ENCODE results near the gene NMRK2.
"Not testable (repeated sequence)": the region's sequence is repeated elsewhere in the genome, so short reads cannot be mapped to it uniquely, and the experiment has no call there.

NMRK2 gene

DNA sequence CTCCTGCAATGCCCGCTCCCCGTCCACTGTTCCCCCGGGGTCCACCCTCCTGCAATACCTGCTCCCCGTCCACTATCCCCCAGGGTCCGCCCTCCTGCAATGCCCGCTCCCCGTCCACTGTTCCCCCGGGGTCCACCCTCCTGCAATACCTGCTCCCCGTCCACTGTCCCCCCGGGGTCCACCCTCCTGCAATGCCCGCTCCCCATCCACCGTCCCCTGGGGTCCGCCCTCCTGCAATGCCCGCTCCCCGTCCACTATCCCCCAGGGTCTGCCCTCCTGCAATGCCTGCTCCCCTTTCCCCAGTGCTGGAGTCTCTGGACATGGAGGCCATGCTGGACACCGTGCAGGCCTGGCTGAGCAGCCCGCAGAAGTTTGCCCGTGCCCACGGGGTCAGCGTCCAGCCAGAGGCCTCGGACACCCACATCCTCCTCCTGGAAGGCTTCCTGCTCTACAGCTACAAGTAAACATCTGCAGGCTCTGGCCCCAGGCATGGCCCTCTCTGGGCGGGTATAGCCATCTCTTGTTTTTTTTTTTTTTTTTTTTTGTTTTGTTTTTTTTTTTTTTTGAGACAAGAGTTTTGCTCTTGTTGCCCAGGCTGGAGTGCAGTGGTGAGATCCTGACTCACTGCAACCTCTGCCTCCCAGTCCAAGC is 5.6 kb downstream of the NMRK2 start:
- DNase-seq, result not testable (repeated sequence)

DNA sequence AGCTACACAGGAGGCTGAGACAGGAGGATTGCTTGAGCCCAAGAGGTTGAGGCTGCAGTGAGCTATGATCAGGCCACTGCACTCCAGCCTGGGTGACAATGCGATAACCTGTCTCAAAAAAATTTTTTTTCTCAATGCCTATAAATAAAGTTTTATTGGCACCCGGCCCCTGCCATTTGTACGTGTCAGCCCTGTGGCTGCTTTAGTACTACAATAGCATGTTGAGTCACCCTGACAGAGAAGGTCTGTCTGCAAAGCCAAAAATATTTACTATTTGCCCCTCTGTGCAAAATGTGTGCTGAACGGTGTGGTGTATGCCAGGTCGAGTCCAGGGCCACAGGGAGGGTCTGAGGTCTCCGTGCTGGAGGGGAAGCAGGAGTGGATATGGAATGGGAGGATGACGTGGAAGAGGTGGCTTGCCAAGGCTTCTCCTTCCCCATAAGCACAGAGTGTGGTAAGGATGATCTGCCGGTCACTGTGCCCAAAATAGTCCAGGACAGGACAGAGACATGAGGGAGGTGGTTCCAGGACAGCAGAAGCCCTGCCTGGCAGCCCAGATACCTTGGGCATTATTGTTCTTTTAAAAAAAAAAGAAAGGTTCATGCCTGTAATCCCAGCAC is 10.0 kb downstream of the NMRK2 start:
- no peak for DNase-seq

DNA sequence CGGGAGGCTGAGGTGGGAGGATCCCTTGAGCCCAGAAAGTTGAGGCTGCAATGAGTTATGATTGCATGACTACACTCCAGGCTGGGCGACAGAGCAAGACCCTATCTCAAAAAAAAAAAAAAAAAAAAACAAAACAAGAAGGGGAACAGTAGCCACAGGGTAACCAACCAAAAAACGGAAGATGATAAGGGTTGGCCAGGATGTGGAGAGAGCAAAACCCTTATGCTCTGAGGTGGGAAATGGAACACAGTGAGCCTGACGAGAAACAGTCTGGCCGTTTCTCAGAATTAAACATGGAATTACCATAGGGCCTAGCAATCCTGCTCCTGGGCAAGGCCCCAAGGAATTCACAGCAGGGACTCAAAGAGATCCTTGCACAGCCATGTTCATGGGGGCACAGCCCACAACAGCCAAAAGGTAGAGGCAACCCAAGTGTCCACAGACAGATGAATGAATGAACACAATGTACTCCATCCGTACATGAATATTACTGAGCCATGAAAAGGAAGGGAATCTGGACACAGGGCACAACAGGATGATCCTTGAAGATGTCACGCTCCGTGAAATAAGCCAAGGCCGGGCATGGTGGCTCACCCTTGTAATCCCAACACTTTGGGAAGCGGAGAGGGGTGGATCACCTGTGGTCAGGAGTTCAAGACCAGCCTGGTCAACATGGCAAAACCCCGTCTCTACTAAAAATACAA is 11.3 kb downstream of the NMRK2 start:
- no peak for DNase-seq

DNA sequence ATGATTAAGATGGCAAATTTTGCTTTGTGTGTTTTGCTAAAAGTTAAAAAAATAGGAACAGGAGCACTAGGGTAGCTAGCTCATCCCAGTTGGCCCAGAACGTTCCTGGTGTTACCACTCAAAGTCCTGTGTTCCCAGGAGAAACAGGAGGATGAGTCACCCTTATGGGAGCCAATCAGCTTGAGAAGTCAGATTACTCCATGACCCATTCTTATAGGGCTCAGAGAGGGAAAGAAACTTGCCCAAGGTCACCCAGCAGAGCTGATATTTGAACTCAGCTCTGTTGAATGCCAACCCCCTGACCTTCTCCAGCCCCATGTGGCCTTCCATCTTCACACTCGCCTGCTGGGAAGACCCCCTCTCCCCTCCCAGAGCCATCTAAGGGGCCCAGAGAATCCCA is 13.0 kb downstream of the NMRK2 start:
- no peak for DNase-seq

DNA sequence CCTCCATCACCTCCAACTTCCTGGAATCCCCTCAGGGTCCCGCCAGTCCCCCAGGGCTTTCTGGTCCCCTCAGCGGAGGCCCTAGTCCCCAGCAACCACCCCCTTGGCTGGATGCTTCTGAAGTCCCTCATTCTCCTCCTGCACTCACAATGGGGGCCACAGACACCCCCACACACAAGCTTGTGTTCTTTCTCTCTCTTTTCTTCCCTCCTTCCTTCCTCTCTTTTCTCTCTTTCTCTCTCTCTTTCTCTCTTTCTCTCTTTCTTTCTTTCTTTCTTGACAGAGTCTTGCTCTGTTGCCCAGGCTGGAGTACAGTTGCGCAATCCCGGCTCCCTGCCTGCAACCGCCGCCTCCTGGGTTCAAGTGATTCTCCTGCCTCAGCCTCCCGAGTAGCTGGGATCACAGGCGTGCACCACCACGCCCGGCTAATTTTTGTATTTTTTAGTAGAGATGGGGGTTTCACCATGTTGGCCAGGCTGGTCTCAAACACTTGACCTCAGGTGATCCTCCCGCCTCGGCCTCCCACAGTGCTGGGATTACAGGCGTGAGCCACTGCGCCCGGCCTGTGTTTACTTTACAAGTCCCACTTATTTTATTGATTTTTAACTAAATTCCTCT is 14.6 kb downstream of the NMRK2 start:
- DNase-seq, result not testable (repeated sequence)

DNA sequence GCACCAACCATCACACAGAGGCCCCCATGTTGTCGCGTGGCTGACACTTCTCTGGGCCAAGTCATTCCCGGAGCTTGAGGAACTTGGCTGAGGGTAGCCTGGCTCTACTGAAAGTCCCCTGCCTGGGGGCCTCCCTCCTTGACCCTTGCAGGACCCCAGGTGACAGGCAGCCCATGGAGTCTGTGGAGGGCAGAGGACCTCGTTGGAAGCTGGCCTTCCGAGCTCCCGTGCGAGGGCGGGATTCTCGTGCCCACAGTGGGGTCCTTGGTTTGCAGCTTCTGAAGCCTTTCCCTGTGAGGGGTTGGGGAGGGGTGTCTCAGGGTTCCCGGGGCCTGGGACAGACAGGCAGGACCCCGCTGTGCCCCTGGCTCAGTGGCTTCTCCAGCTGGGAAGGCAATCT is 16.4 kb downstream of the NMRK2 start:
- DNase-seq, result no peak

DNA sequence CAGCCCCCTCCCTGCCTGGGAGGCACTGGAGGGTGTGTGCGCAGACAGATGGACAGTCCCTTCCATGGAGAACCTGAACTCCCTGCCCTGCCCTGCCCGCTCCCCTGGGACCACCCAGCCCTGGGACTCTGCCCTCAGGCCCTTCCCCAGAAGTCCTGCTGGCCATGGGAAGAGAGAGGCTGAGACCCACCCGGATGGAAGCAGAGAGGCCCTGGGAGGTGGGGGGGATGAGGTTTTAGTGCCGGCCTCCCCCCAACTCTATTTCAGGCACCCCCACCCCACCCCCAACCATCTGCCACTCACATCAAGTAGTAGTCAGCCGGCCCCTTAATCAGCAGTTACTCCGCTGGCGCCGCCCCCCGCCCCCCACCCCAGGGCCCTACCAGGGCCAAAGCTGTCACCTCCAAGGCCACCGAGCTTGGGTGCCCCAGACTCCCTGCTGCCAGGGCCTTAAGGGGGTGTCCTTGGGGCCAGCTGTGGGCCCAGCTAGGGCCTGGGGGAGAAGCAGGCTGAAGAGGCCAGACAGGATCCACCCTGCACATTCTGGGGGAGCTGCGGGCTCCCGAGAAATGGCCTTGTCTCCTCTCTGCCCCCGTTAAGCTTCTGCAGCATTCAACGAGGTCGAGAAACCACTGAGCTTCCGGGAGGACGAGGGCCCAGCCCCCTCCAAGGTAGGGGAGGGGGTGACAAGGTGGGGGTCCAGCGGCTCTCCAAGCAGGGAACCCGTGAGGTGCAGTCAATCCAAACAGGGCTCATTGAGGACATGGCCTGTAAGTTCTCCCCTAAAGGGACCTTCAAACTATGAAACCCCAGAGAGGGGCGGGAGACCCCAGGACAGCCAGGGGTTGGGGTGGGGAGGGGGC is 17.4 kb downstream of the NMRK2 start:
- DNase-seq, result no peak

DNA sequence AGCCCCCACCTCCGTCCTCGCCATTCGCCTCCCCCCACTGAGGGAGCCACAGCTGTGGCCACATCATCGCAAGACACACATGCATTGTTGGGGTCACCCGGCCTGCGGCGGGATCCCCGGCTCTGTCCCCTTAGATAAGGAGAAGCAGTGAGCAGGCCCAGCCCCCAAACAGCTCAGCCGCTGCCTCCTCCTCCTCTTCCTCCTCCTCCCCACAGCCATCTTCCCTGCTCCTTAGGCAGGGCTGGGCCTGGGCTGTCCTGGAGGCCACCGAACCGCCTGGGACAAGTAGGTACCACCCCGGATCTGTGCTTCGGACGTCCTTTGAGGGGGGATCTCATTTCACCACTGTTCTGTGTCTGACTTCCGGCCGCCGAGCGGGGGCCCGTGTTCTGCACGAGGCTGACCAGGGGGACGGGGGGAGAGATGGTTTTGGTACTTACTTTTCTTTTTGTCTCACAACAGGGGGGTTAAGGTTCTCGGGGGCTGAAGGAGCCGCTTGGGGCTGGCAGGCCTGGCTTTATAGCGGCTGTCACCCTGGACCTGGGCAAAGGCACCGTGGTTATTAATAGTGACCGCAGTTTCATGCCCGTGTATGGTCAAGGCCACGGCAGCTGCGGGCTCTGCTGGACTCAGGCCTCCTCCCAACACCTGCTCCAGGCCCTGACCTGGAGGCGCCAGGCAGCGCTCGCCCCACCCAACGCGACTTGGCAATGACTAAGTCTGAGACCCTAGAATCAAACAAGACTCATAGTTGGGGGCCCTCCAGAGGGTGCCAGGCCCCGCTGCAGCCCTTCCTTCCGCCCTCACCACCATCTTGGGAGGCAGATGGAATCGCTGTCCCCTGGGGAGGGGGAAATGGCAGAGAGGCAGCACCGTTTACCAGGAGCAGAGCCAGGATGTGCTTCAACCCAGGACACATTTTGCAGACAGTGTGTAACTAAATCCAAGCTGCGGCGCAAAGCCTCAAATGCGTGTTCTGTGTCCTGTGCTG is 18.3 kb downstream of the NMRK2 start:
- no peak for DNase-seq

DNA sequence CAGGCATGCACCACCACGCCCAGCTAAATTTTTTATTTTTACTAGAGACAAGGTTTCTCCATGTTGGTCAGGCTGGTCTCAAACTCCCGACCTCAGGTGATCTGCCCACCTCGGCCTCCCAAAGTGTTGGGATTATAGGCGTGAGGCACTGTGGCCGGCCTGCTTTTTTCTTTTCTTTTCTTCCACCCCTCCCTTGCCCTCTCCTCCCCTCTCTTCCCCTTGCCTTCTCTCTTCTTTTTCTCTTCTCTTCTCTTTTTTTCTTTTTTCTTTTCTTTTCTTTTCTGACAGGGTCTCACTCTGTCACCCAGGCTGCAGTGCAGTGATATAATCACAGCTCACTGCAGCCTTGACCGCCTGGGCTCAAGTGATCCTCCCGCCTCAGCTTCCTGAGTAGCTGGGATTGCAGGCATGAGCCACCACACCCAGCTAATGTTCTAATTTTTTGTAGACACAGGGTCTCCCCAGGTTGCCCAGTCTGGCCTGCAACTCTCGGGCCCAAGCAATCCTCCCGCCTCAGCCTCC is 19.9 kb downstream of the NMRK2 start:
- not testable (repeated sequence) for DNase-seq

DNA sequence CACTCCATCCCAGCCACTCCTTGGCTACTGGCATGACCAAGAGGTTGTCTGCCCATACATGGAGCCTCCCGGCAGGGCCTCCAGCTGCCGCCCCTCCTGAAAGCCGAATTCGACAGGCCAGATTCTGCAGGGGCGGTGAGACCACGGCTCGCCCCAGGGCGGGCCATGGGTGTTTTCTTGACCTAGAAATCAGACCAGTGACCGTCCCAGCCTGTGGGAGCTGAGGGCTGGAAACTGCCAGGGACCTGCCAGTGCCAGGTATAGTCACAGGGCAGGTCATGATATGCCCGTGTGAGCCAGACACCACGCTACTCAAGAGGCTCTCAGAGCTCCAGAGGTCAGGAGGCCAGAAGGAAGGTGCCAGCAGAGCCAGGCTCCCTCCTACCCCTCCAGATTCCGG is 21.2 kb downstream of the NMRK2 start:
- no peak for DNase-seq

DNA sequence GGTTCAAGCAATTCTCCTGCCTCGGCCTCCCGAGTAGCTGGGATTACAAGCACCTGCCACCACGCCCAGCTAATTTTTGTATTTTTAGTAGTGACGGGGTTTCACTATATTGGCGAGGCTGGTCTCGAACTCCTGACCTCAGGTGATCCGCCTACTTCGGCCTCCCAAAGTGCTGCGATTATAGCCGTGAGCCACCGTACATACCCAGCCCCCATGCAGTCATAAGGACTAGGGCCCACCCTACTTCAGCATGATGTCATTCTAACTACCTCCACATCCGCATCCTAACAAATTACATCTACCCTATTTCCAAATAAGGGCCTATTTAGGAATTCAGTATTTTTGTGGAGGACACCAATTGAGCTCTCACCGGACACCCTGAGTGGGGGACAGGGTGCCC is 22.4 kb downstream of the NMRK2 start:
- not testable (repeated sequence) for DNase-seq

DNA sequence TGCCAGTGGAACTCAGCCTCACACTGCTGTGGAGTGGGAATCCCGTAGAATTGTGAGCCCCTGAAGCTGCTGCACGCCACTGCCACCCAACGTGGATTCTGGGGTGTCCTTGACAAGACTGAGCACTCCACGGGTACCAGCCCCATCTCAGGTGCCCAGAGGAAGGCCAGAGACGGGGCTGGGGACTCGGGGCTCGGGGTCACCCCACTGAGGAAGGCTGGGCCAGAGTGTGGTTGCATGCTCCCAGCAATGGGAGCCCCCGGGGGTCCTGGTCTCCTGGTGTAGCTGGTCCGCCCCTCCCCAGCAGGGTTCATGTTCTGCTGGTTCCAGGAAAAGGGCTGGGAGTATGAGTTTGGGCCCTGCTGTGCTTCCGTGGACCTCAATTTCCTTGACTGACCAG is 22.8 kb downstream of the NMRK2 start:
- DNase-seq, result no peak

DNA sequence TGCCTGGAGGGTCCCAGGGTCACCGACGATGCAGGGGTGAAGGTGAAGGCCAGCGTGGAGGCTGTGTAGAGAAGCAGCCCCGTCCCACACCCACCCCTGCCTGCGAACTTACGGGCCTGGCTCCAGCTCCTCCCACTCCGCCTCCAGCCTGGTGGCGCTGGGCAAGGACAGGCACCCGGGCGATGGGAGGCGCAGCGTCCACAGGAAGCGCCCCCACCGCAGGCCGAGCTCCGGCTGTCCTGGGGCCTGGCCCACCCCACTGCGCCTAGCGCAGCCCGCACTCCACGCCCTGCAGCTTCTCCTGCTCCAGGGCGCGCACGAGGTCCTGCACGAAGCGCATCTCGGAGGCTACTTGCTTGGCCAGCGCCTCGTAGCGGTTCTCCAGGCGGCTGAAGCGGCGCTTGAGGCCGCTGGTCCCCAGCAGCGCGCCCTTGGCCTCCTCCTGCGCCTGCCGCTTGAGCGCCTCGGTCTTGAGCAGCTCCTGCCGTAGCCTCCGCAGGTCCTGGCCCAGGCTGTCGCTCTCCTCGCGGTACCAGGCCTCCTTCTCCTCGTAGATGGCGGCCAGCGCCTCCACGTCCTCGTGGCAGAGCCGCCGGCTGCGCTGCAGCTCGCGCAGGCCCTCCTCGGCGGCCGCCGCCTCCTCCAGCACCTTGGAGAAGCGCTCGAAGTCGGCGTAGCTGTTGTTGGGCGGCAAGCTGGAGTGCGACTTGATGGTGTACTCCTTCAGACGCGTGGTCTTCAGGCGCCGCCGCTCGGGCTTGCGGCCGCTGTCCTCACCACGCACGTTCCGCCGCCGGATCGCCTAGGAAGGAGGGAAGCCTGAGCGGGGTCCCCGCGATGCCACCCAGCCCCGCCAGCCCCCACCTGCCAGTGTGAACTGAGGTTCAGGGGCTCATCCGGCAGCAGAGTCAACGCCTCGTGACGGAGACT is 26.2 kb downstream of the NMRK2 start:
- no peak for DNase-seq

DNA sequence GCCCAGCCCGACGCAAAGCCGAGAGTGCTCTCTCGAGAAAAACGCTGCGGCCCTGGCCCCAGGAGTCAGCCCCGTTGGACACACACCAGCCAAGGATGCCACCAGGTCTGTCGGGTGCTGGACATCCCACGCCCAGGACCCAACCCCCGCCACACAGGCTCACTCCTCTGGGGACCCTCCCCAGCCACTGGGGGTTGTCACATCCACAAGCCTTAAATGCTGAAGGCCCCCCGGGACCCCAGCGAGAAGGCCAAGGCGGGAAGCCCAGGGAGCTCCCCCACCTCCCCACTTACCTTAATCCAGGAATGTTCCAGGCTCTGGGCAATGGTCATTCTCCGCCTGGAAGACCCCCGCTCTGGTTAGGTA is 26.9 kb downstream of the NMRK2 start:
- DNase-seq, result no peak

DNA sequence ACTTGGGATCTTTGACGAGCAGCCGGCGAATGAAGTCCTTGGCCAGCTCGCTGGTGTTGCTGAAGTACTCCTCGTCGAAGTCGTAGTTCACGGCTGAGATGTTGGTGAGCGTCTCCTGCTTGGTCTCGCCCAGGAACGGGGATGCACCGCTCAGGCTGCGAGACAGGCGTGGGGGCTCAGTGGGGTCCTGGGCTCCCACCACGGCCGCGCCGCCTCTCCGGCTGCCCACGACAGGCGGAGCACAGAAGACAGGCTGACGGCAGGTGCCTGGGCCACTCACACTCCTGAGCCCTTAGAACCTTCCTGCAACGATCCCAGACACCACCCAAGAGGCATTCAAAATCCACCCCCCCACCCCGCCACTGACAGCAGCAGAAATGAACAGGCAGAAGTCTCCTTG is 28.1 kb downstream of the NMRK2 start:
- no peak for DNase-seq

DNA sequence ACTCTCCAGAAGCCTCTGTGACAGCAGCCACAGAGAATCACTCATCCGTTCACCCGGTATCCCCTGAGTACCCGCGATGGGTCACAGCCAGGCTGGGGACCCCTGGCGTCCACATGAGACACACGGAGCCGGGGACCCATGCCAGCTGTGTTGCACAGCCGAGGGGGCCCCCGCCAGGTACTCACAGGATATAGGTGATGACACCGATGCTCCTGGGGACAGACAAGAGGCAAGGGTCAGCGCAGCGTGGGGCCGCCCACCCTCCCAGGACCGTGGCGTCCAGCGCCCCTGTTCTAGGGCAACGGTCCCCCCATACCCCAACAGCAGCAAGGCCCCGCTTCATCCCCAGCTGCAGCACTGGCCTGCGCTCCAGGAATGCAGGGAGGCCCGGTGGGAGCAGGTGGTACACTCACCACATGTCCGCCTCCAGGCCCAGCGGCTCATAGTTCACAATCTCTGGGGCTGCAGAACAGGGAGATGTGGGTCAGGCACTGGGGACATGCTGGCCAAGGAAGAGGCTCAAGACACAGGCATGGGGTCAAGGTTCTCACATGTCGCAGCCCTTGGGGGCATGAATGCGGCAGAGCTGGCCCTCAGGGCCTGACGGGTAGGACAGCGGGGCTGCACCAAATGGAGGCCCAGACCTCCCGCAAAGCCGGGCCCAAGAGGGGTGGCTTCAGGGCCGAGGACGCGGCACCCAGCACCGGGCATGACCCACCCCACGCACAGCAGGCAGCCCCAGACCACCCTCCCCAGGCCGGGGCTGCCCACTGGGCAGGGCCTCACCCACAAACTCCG is 30.8 kb downstream of the NMRK2 start:
- DNase-seq, result no peak

DNA sequence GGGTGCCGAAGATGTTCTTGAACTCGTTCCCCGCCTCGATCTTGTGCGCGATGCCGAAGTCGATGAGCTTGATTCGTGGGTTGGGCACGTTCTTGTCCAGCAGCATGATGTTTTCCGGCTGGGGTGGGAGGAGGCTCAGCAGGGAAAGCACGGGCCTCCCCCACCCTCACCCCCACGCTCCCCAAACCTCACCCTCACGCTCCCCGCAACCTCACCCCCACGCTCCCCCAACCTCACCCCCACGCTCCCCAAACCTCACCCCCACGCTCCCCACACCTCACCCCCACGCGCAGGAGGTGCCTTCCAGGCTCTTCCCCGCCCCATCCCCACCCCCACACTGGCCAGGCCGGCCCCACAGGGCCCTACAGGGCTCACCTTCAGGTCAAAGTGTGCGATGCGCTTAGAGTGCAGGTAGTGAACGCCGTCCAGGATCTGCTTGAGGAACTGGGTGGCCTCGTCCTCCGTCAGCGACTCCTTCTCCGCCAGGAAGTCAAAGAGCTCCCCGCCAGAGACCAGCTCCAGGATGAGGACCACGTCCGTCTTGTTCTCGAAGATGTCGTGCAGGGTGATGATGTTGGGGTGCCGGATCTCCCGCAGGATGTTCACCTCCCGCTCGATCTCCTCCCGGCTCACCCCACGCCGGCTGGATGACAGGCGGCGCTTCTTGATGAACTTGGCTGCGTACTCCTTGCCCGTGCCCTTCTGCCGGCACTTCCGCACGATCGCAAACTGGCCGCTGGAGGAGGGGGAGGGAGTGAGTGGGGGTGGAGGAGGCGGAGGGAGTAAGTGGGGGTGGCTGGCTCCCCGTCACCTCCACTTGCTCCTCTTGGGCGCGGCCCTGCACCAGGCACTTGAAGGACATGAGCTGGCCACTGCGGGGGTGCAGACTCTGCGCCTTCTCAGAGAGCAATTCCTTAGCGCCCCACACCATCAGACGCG is 31.7 kb downstream of the NMRK2 start:
- no peak for DNase-seq

Measured in NCI-H1436 (cell line).